ENCODE measurements around the gene TAP2. TPM values are rescaled to one million over a fixed set of nuclear protein-coding genes. Genes with fewer than 3 reads are reported as not detected.

Gene TAP2
- total and polyA plus RNA-seq, 2 of the 13 experiments (the other 11 are each of a cell fraction or from before 2014, with no cell fraction given) = 10.3 to 17.6 TPM

DNA sequence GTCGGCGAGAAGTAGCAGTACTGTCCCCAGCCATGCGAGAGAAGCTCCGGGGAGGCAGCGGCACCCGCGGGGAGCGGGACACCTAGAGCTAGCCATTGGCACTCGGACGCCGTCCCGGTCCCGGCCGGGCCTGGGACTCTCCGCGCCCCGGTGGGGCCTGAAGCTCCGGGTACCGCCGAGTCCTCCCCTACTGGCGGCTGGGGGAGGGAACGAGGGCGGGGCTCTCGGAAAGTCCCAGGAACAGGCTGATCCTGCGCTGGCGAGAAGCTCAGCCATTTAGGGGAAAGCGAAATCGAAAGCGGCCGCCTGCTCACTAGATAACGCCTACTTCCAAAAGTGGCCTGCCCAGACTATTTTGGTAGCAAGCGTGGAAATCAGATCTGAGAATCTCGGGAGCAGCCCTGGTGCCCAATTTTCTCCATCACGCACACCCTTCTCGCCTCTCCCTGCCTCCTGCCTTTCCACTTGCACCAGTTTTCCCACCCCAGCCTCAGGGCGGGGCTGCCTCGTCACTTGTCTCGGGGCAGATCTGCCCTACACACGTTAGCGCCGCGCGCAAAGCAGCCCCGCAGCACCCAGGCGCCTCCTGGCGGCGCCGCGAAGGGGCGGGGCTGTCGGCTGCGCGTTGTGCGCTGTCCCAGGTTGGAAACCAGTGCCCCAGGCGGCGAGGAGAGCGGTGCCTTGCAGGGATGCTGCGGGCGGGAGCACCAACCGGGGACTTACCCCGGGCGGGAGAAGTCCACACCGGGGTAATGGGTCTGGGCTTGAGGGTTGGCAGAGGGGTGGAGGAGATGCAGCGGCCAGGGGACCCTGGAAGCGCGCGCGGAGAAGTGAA, 15.2 kb upstream of the TAP2 start, which contains the start of the genes PSMB9 and TAP1 (continued):
- TF ChIP-seq MTA3 (CRISPR knock-in tag; IDR thresholded peaks at IDR 0.05) (no peak), STAT5B (CRISPR knock-in tag; IDR thresholded peaks at IDR 0.05) (no peak), ZNF263 (CRISPR knock-in tag; IDR thresholded peaks at IDR 0.05) (peak; percentile 94), RXRB (CRISPR knock-in tag; IDR thresholded peaks at IDR 0.05; ENCODE audit: borderline replicate concordance) (peak; percentile 66; the same call in 1 of the 2 replicates), ZSCAN21 (CRISPR knock-in tag; IDR thresholded peaks at IDR 0.05; ENCODE audit: borderline replicate concordance) (peak; percentile 44), FLYWCH1 (CRISPR knock-in tag; IDR thresholded peaks at IDR 0.05) (no peak), ZNF619 (CRISPR knock-in tag; IDR thresholded peaks at IDR 0.05) (no peak), ZNF367 (CRISPR knock-in tag; IDR thresholded peaks at IDR 0.05; ENCODE audit: borderline replicate concordance) (no peak), HOXA5 (CRISPR knock-in tag; IDR thresholded peaks at IDR 0.05) (peak; percentile 65), SALL2 (CRISPR knock-in tag; IDR thresholded peaks at IDR 0.05) (peak; percentile 80; the same call in 1 of the 2 replicates), SP140L (CRISPR knock-in tag; IDR thresholded peaks at IDR 0.05; ENCODE audit: borderline replicate concordance) (no peak), ZIK1 (CRISPR knock-in tag; IDR thresholded peaks at IDR 0.05; ENCODE audit: borderline replicate concordance, low read depth) (0 out of 2 replicates have a peak, but pooled peaks have one; percentile 24), GTF2F1 (IDR thresholded peaks at IDR 0.05; ENCODE audit: low read length) (no peak), FOXA3 (CRISPR knock-in tag; IDR thresholded peaks at IDR 0.05) (peak; percentile 38; the same call in 1 of the 2 replicates), ZNF780A (CRISPR knock-in tag; IDR thresholded peaks at IDR 0.05) (peak; percentile 11; the same call in 1 of the 2 replicates), THAP11 (CRISPR knock-in tag; IDR thresholded peaks at IDR 0.05) (0 out of 2 replicates have a peak, but pooled peaks have one; percentile 66)
- TF ChIP-seq, protein P1, sequence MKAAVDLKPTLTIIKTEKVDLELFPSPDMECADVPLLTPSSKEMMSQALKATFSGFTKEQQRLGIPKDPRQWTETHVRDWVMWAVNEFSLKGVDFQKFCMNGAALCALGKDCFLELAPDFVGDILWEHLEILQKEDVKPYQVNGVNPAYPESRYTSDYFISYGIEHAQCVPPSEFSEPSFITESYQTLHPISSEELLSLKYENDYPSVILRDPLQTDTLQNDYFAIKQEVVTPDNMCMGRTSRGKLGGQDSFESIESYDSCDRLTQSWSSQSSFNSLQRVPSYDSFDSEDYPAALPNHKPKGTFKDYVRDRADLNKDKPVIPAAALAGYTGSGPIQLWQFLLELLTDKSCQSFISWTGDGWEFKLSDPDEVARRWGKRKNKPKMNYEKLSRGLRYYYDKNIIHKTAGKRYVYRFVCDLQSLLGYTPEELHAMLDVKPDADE (CRISPR knock-in tag; IDR thresholded peaks at IDR 0.05) = no peak; the same call in 1 of the 2 replicates
- TF ChIP-seq, protein P2, sequence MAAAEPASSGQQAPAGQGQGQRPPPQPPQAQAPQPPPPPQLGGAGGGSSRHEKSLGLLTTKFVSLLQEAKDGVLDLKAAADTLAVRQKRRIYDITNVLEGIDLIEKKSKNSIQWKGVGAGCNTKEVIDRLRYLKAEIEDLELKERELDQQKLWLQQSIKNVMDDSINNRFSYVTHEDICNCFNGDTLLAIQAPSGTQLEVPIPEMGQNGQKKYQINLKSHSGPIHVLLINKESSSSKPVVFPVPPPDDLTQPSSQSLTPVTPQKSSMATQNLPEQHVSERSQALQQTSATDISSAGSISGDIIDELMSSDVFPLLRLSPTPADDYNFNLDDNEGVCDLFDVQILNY (CRISPR knock-in tag; conservative IDR thresholded peaks at IDR 0.05) = 0 out of 2 replicates have a peak, but pooled peaks have one; percentile 18
- TF ChIP-seq, protein P3, sequence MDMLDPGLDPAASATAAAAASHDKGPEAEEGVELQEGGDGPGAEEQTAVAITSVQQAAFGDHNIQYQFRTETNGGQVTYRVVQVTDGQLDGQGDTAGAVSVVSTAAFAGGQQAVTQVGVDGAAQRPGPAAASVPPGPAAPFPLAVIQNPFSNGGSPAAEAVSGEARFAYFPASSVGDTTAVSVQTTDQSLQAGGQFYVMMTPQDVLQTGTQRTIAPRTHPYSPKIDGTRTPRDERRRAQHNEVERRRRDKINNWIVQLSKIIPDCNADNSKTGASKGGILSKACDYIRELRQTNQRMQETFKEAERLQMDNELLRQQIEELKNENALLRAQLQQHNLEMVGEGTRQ (IDR thresholded peaks at IDR 0.05; ENCODE audit: low read depth, low read length) = no peak
- TF ChIP-seq, protein P3 (CRISPR knock-in tag; IDR thresholded peaks at IDR 0.05; ENCODE audit: borderline replicate concordance) = 0 out of 2 replicates have a peak, but pooled peaks have one; percentile 33
- TF ChIP-seq, protein P4, sequence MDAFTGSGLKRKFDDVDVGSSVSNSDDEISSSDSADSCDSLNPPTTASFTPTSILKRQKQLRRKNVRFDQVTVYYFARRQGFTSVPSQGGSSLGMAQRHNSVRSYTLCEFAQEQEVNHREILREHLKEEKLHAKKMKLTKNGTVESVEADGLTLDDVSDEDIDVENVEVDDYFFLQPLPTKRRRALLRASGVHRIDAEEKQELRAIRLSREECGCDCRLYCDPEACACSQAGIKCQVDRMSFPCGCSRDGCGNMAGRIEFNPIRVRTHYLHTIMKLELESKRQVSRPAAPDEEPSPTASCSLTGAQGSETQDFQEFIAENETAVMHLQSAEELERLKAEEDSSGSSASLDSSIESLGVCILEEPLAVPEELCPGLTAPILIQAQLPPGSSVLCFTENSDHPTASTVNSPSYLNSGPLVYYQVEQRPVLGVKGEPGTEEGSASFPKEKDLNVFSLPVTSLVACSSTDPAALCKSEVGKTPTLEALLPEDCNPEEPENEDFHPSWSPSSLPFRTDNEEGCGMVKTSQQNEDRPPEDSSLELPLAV (CRISPR knock-in tag; conservative IDR thresholded peaks at IDR 0.05; ENCODE audit: low read depth) = no peak
- TF ChIP-seq, protein P5, sequence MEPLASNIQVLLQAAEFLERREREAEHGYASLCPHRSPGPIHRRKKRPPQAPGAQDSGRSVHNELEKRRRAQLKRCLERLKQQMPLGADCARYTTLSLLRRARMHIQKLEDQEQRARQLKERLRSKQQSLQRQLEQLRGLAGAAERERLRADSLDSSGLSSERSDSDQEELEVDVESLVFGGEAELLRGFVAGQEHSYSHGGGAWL (CRISPR knock-in tag; IDR thresholded peaks at IDR 0.05) = peak; percentile 55; the same call in 1 of the 2 replicates
